Liver (tissue), 9 donors: ENCODE results near the gene CASTOR1. TPM values are rescaled to one million over a fixed set of nuclear protein-coding genes. Genes with fewer than 3 reads are reported as not detected.

Source experiments
- DNase-seq: peaks from one replicate; pipeline ENCODE4 v3.0.0-alpha.2; 2017; ENCODE audit warnings: low spot score
- H3K27ac ChIP-seq, 2 donors: one replicate each; pipeline ENCODE4 v1.7.0; 2013; ENCODE audit warnings: inconsistent platforms in 2 of 2, low read length in 2 of 2, control low read depth in 1 of 2, low read depth in 1 of 2, mild to moderate bottlenecking in 1 of 2
- H3K27me3 ChIP-seq, 4 donors: one replicate each; pipeline versions ENCODE4 v1.6.1 to v1.7.0; 2013; ENCODE audit warnings: low read length in 3 of 4, inconsistent platforms in 1 of 4, mild to moderate bottlenecking in 1 of 4, moderate library complexity in 1 of 4; ENCODE audit not compliant: control insufficient read depth in 4 of 4, insufficient read depth in 4 of 4
- H3K36me3 ChIP-seq, 4 donors: one replicate each; pipeline versions ENCODE4 v1.6.1 to v1.7.0; 2013; ENCODE audit warnings: low read length in 3 of 4, mild to moderate bottlenecking in 3 of 4, low read depth in 1 of 4, moderate library complexity in 1 of 4; ENCODE audit not compliant: control insufficient read depth in 4 of 4, insufficient read depth in 3 of 4
- H3K4me1 ChIP-seq, 4 donors: one replicate each; pipeline versions ENCODE4 v1.6.1 to v1.7.0; 2013; ENCODE audit warnings: low read length in 3 of 4, mild to moderate bottlenecking in 3 of 4, moderate library complexity in 1 of 4; ENCODE audit not compliant: control insufficient read depth in 4 of 4, insufficient read depth in 4 of 4
- H3K4me3 ChIP-seq, 3 donors: one replicate each; pipeline versions ENCODE4 v1.6.1 to v1.7.0; 2013; ENCODE audit warnings: low read length in 3 of 3, control low read depth in 1 of 3, low read depth in 1 of 3, mild to moderate bottlenecking in 1 of 3
- H3K9ac ChIP-seq, 2 donors: one replicate each; pipeline ENCODE4 v1.7.0; 2013; ENCODE audit warnings: low read length in 2 of 2, mild to moderate bottlenecking in 2 of 2, moderate library complexity in 2 of 2, control low read depth in 1 of 2, low read depth in 1 of 2
- H3K9me3 ChIP-seq, 4 donors: one replicate each; pipeline versions ENCODE4 v1.6.1 to v1.7.0; 2013; ENCODE audit warnings: low read length in 3 of 4; ENCODE audit not compliant: control insufficient read depth in 4 of 4
- ATF3 ChIP-seq: IDR thresholded peaks from 2 replicates; pipeline ENCODE4 v1.6.1; 2016; ENCODE audit warnings: antibody characterized with exemption
- CTCF ChIP-seq: fragments of 150-350 bp; IDR thresholded peaks from 2 replicates; pipeline ENCODE4 v1.5.1; 2017; ENCODE audit warnings: improper control_type of control experiment, low read depth, low read length; ENCODE audit not compliant: missing input control
- EGR1 ChIP-seq, 2 donors: IDR thresholded peaks; 2 replicates each; pipeline ENCODE4 v1.6.1; 2016 to 2018; ENCODE audit warnings: antibody characterized with exemption in 2 of 2, low read depth in 2 of 2
- FOXA1 ChIP-seq: IDR thresholded peaks from 2 replicates; pipeline ENCODE4 v1.6.1; 2016; ENCODE audit warnings: antibody characterized with exemption
- FOXA2 ChIP-seq: IDR thresholded peaks from 2 replicates; pipeline ENCODE4 v1.6.1; 2016; ENCODE audit warnings: antibody characterized with exemption
- GABPA ChIP-seq, 2 donors: IDR thresholded peaks in 1 of 2; conservative IDR thresholded peaks in 1 of 2; 2 replicates each; pipeline ENCODE4 v1.6.1; 2016; ENCODE audit warnings: antibody characterized with exemption in 2 of 2, mild to moderate bottlenecking in 1 of 2, moderate library complexity in 1 of 2
- HNF4A ChIP-seq, 2 donors: conservative IDR thresholded peaks; 2 replicates each; pipeline ENCODE4 v1.6.1; 2016; ENCODE audit warnings: antibody characterized with exemption in 2 of 2, mild to moderate bottlenecking in 2 of 2
- HNF4G ChIP-seq: IDR thresholded peaks from 2 replicates; pipeline ENCODE4 v1.6.1; 2016; ENCODE audit warnings: antibody characterized with exemption
- JUND ChIP-seq, 2 donors: IDR thresholded peaks; 2 replicates each; pipeline ENCODE4 v1.6.1; 2016; ENCODE audit warnings: antibody characterized with exemption in 2 of 2
- MAX ChIP-seq: IDR thresholded peaks from 2 replicates; pipeline ENCODE4 v1.6.1; 2016; ENCODE audit warnings: antibody characterized with exemption
- NR2F2 ChIP-seq: IDR thresholded peaks from 2 replicates; pipeline ENCODE4 v1.6.1; 2016; ENCODE audit warnings: antibody characterized with exemption
- RAD21 ChIP-seq, 2 donors: IDR thresholded peaks; 2 replicates each; pipeline ENCODE4 v1.6.1; 2016; ENCODE audit warnings: antibody characterized with exemption in 2 of 2, mild to moderate bottlenecking in 2 of 2
- REST ChIP-seq: IDR thresholded peaks from 2 replicates; pipeline ENCODE4 v1.6.1; 2016; ENCODE audit warnings: antibody characterized with exemption, mild to moderate bottlenecking
- RXRA ChIP-seq, 2 donors: IDR thresholded peaks; 2 replicates each; pipeline ENCODE4 v1.6.1; 2017 to 2018; ENCODE audit warnings: antibody characterized with exemption in 2 of 2, mild to moderate bottlenecking in 1 of 2
- SP1 ChIP-seq: IDR thresholded peaks from 2 replicates; pipeline ENCODE4 v1.6.1; 2018; ENCODE audit warnings: antibody characterized with exemption, mild to moderate bottlenecking
- TAF1 ChIP-seq: conservative IDR thresholded peaks from 2 replicates; pipeline ENCODE4 v1.6.1; 2016; ENCODE audit warnings: antibody characterized with exemption, mild to moderate bottlenecking
- YY1 ChIP-seq: IDR thresholded peaks from 2 replicates; pipeline ENCODE4 v1.6.1; 2016; ENCODE audit warnings: antibody characterized with exemption, mild to moderate bottlenecking
- ZBTB33 ChIP-seq: IDR thresholded peaks from 2 replicates; pipeline ENCODE4 v1.6.1; 2016; ENCODE audit warnings: antibody characterized with exemption
- WGBS: extraction: QIAGEN DNeasy Blood & Tissue Kit; methylation state at CpG from one replicate; pipeline ENCODE4 v1.1.7; 2013; 5-methylcytosine and 5-hydroxymethylcytosine counted together
- polyA plus RNA-seq, 2 donors: library from polyadenylated mRNA; stranded (reverse) in 1 of 2; unstranded in 1 of 2; fragments of 200-250 nt in 1 of 2; fragments of >200 nt in 1 of 2; fragmentation: Nextera tagmentation in 1 of 2; extraction: Ambion mirVana in 1 of 2; gene quantifications; one replicate each; pipeline versions ENCODE4 v1.2.1 to v1.2.3, GENCODE V29; 2013 to 2015
- total RNA-seq, 2 donors: library from RNA; depleted of rRNA; stranded (reverse); fragments of >200 nt; gene quantifications; one replicate each; pipeline ENCODE4 v1.2.3, GENCODE V29; 2014
- donor health status: healthy.
- donor health status: healthy.
- donor health status: healthy.
- donor health status: healthy.
- donor health status: healthy.

CASTOR1 gene
- total and polyA plus RNA-seq, 4 donors = 1.8 to 5.4 (median 2.4) TPM

- no peak for DNase-seq
- H3K9ac ChIP-seq = no peak overlapping the region
These were observed 36.7 kb downstream of the CASTOR1 start for GRCh38 chr22:30252411-30253204.

More at GRCh38 chr22:30252411-30253204, 36.7 kb downstream of the CASTOR1 start:
- TF ChIP-seq REST (no peak), GABPA (IDR thresholded peaks at IDR 0.05 in 1 of 2, conservative IDR thresholded peaks at IDR 0.05 in 1 of 2) (no peak), RXRA (IDR thresholded peaks at IDR 0.05) (no peak), HNF4G (no peak), RAD21 (IDR thresholded peaks at IDR 0.05) (no peak), CTCF (no peak), NR2F2 (no peak), FOXA2 (no peak), FOXA1 (no peak), JUND (IDR thresholded peaks at IDR 0.05) (no peak), TAF1 (no peak), SP1 (no peak), EGR1 (IDR thresholded peaks at IDR 0.05; ENCODE audit: low read depth in 2 of 2) (no peak), ATF3 (no peak), YY1 (no peak), ZBTB33 (no peak), HNF4A (conservative IDR thresholded peaks at IDR 0.05) (no peak), MAX (no peak)
- H3K36me3 ChIP-seq = no peaks in the 10 kb centered on the region
- H3K4me1 ChIP-seq = peaks cover 0 to 7% (median 4%) of the 10 kb centered on the region in 4 donors
- peak overlapping the region in 1 of 2 donors; percentile 45 for H3K27ac ChIP-seq
- 78% methylated on average over 22 of the region's 22 CpGs for WGBS
- H3K9me3 ChIP-seq = no peaks in the 10 kb centered on the region
- H3K27me3 ChIP-seq = no peaks in the 10 kb centered on the region
- no peak overlapping the region for H3K4me3 ChIP-seq
